ENCODE results near the gene DAW1.
A peak's percentile ranks its signal among the peaks of the same experiment; 100 is the strongest.

The DAW1 gene, protein sequence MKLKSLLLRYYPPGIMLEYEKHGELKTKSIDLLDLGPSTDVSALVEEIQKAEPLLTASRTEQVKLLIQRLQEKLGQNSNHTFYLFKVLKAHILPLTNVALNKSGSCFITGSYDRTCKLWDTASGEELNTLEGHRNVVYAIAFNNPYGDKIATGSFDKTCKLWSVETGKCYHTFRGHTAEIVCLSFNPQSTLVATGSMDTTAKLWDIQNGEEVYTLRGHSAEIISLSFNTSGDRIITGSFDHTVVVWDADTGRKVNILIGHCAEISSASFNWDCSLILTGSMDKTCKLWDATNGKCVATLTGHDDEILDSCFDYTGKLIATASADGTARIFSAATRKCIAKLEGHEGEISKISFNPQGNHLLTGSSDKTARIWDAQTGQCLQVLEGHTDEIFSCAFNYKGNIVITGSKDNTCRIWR

GRCh38 chr2:227871375-227871791 is at the start of gene DAW1:
TSS of gene DAW1 (plus strand) at chr2:227871631. CDS start at chr2:227871690, 59 bp downstream.
- no peaks in the 10 kb centered on the region for H3K9me3 ChIP-seq (ENCODE audit: control insufficient read depth, insufficient read depth, low read depth, low read length)
- peak within 1 kb of the TSS; percentile 47 for H3K9ac ChIP-seq (ENCODE audit: low read length)
- H3K4me1 ChIP-seq (ENCODE audit: control insufficient read depth, insufficient read depth, low read length): peaks cover 6% of the 10 kb centered on the region; the same call in 1 of the 2 replicates
- no peak within 1 kb of the TSS for H3K27ac ChIP-seq (ENCODE audit: low read depth, low read length)
- no peaks in the 10 kb centered on the region for H3K36me3 ChIP-seq (ENCODE audit: control insufficient read depth, insufficient read depth, low read length)
- H3K4me3 ChIP-seq (ENCODE audit: low read depth, low read length): peak within 1 kb of the TSS; percentile 69
- peaks cover 8% of the 10 kb centered on the region; the same call in 1 of the 2 replicates for H3K27me3 ChIP-seq (ENCODE audit: control insufficient read depth, insufficient read depth, low read length)

GRCh38 chr2:227822416-227823003 is 48.9 kb upstream of the DAW1 start:
- Histone ChIP-seq H3K27me3 (ENCODE audit: control insufficient read depth, insufficient read depth, low read length) (no peaks in the 10 kb centered on the region), H3K4me3 (ENCODE audit: low read depth, low read length) (no peak overlapping the region), H3K36me3 (ENCODE audit: control insufficient read depth, insufficient read depth, low read length) (no peaks in the 10 kb centered on the region), H3K9ac (ENCODE audit: low read length) (no peak overlapping the region), H3K9me3 (ENCODE audit: control insufficient read depth, insufficient read depth, low read depth, low read length) (no peaks in the 10 kb centered on the region), H3K4me1 (ENCODE audit: control insufficient read depth, insufficient read depth, low read length) (peaks cover 4% of the 10 kb centered on the region; the same call in 1 of the 2 replicates), H3K27ac (ENCODE audit: low read depth, low read length) (no peak overlapping the region)

GRCh38 chr2:227823922-227824321 is 47.5 kb upstream of the DAW1 start:
- Histone ChIP-seq H3K9ac (ENCODE audit: low read length) (no peak overlapping the region), H3K27me3 (ENCODE audit: control insufficient read depth, insufficient read depth, low read length) (no peaks in the 10 kb centered on the region), H3K4me1 (ENCODE audit: control insufficient read depth, insufficient read depth, low read length) (no peaks in the 10 kb centered on the region; the same call in 1 of the 2 replicates), H3K9me3 (ENCODE audit: control insufficient read depth, insufficient read depth, low read depth, low read length) (no peaks in the 10 kb centered on the region), H3K4me3 (ENCODE audit: low read depth, low read length) (no peak overlapping the region), H3K36me3 (ENCODE audit: control insufficient read depth, insufficient read depth, low read length) (no peaks in the 10 kb centered on the region), H3K27ac (ENCODE audit: low read depth, low read length) (no peak overlapping the region)

DNA sequence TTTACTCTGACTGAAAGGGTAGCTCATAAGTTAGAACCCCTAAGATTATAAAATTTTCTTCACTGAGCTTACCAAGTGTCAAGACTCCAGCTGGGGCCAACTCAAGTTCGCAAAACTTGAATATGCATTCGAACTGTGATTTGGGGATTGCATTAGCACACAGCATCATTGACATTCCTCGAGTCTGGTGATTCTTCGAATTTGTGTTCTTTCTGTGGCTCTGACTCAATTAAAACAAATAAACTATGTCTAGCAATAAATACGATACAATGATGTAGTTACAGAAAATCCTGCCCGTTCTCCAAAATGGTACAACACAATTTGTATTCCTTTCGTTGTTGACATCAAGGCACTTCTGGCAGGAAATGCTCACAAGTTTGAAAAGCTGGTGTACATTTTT is 46.7 kb upstream of the DAW1 start:
- Histone ChIP-seq H3K4me1 (ENCODE audit: control insufficient read depth, insufficient read depth, low read length) (no peaks in the 10 kb centered on the region), H3K27ac (ENCODE audit: low read depth, low read length) (no peak overlapping the region), H3K36me3 (ENCODE audit: control insufficient read depth, insufficient read depth, low read length) (no peaks in the 10 kb centered on the region), H3K9ac (ENCODE audit: low read length) (no peak overlapping the region), H3K9me3 (ENCODE audit: control insufficient read depth, insufficient read depth, low read depth, low read length) (no peaks in the 10 kb centered on the region), H3K4me3 (ENCODE audit: low read depth, low read length) (no peak overlapping the region), H3K27me3 (ENCODE audit: control insufficient read depth, insufficient read depth, low read length) (no peaks in the 10 kb centered on the region)

DNA sequence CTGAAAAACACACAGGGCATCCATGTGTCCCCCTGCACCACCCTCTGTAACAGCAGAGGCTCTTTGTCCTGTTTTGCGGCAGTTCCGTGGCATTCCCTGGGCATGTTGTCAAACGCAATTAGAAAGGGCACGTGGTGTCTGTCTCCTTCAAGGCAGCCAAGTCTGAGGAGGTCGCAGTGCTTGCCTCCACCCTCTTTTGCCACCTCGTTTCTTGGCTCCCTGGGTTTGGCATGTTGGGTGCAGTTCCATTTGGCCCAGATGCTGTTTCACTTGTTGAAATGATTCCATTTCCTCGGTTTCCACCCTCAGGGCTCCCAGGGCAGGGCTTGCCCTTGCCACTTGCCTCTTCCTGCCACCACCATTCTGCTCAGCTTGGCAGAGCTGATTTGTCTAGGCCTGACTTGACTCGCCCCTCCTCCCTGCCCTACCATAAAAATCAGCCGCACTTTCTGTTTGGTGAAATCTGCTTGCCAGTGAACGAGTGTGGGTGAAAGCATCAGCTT is 45.4 kb upstream of the DAW1 start:
- Histone ChIP-seq H3K4me3 (ENCODE audit: low read depth, low read length) (no peak overlapping the region), H3K36me3 (ENCODE audit: control insufficient read depth, insufficient read depth, low read length) (no peaks in the 10 kb centered on the region), H3K4me1 (ENCODE audit: control insufficient read depth, insufficient read depth, low read length) (no peaks in the 10 kb centered on the region), H3K27me3 (ENCODE audit: control insufficient read depth, insufficient read depth, low read length) (no peaks in the 10 kb centered on the region), H3K27ac (ENCODE audit: low read depth, low read length) (no peak overlapping the region), H3K9me3 (ENCODE audit: control insufficient read depth, insufficient read depth, low read depth, low read length) (no peaks in the 10 kb centered on the region), H3K9ac (ENCODE audit: low read length) (no peak overlapping the region)

GRCh38 chr2:227826563-227826962 is 44.9 kb upstream of the DAW1 start:
- Histone ChIP-seq H3K9ac (ENCODE audit: low read length) (no peak overlapping the region), H3K9me3 (ENCODE audit: control insufficient read depth, insufficient read depth, low read depth, low read length) (no peaks in the 10 kb centered on the region), H3K27me3 (ENCODE audit: control insufficient read depth, insufficient read depth, low read length) (no peaks in the 10 kb centered on the region), H3K27ac (ENCODE audit: low read depth, low read length) (no peak overlapping the region), H3K36me3 (ENCODE audit: control insufficient read depth, insufficient read depth, low read length) (no peaks in the 10 kb centered on the region), H3K4me3 (ENCODE audit: low read depth, low read length) (no peak overlapping the region), H3K4me1 (ENCODE audit: control insufficient read depth, insufficient read depth, low read length) (no peaks in the 10 kb centered on the region)

- Histone ChIP-seq H3K4me3 (ENCODE audit: low read depth, low read length) (no peak overlapping the region), H3K9ac (ENCODE audit: low read length) (no peak overlapping the region), H3K27ac (ENCODE audit: low read depth, low read length) (no peak overlapping the region), H3K27me3 (ENCODE audit: control insufficient read depth, insufficient read depth, low read length) (no peaks in the 10 kb centered on the region), H3K9me3 (ENCODE audit: control insufficient read depth, insufficient read depth, low read depth, low read length) (no peaks in the 10 kb centered on the region), H3K4me1 (ENCODE audit: control insufficient read depth, insufficient read depth, low read length) (no peaks in the 10 kb centered on the region), H3K36me3 (ENCODE audit: control insufficient read depth, insufficient read depth, low read length) (no peaks in the 10 kb centered on the region)
These were observed 44.3 kb upstream of the DAW1 start for GRCh38 chr2:227827143-227827542.

GRCh38 chr2:227828477-227828912 is 42.9 kb upstream of the DAW1 start:
- no peaks in the 10 kb centered on the region for H3K36me3 ChIP-seq (ENCODE audit: control insufficient read depth, insufficient read depth, low read length)
- H3K9me3 ChIP-seq (ENCODE audit: control insufficient read depth, insufficient read depth, low read depth, low read length): no peaks in the 10 kb centered on the region
- no peak overlapping the region for H3K27ac ChIP-seq (ENCODE audit: low read depth, low read length)
- H3K27me3 ChIP-seq (ENCODE audit: control insufficient read depth, insufficient read depth, low read length): no peaks in the 10 kb centered on the region
- no peak overlapping the region for H3K4me3 ChIP-seq (ENCODE audit: low read depth, low read length)
- H3K9ac ChIP-seq (ENCODE audit: low read length): no peak overlapping the region
- no peaks in the 10 kb centered on the region for H3K4me1 ChIP-seq (ENCODE audit: control insufficient read depth, insufficient read depth, low read length)

DNA sequence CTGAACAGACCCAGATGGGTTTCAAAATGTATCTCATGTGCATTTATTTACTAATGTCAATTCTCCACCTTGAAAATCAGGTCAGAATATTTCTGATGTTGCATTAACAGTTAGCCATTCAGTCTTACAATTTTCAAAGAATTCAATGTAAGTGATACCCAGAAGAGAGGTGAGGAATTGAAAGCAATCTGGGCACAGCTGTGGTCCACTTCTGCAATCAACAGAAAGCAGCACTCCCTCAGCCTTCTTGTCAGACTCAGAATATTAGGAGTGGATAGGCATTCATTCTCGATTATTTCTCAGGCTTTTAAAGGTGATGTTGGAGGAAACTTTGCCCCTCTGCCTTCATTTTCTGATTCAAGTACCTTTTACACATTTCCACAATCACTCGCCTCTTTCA is 42.1 kb upstream of the DAW1 start:
- Histone ChIP-seq H3K27ac (ENCODE audit: low read depth, low read length) (no peak overlapping the region), H3K4me3 (ENCODE audit: low read depth, low read length) (no peak overlapping the region), H3K36me3 (ENCODE audit: control insufficient read depth, insufficient read depth, low read length) (no peaks in the 10 kb centered on the region), H3K9me3 (ENCODE audit: control insufficient read depth, insufficient read depth, low read depth, low read length) (no peaks in the 10 kb centered on the region), H3K9ac (ENCODE audit: low read length) (no peak overlapping the region), H3K27me3 (ENCODE audit: control insufficient read depth, insufficient read depth, low read length) (no peaks in the 10 kb centered on the region), H3K4me1 (ENCODE audit: control insufficient read depth, insufficient read depth, low read length) (no peaks in the 10 kb centered on the region)

- peaks cover 4% of the 10 kb centered on the region; the same call in 1 of the 2 replicates for H3K4me1 ChIP-seq (ENCODE audit: control insufficient read depth, insufficient read depth, low read length)
- no peaks in the 10 kb centered on the region for H3K36me3 ChIP-seq (ENCODE audit: control insufficient read depth, insufficient read depth, low read length)
- no peak overlapping the region for H3K27ac ChIP-seq (ENCODE audit: low read depth, low read length)
- no peaks in the 10 kb centered on the region for H3K9me3 ChIP-seq (ENCODE audit: control insufficient read depth, insufficient read depth, low read depth, low read length)
- H3K27me3 ChIP-seq (ENCODE audit: control insufficient read depth, insufficient read depth, low read length): no peaks in the 10 kb centered on the region
- H3K4me3 ChIP-seq (ENCODE audit: low read depth, low read length): no peak overlapping the region
- no peak overlapping the region for H3K9ac ChIP-seq (ENCODE audit: low read length)
These were observed 37.0 kb upstream of the DAW1 start for GRCh38 chr2:227834423-227834822.

Measured in HUES6 (cell line).